ENCODE data around the gene TRIM47.
"Not testable (repeated sequence)": the region's sequence is repeated elsewhere in the genome, so short reads cannot be mapped to it uniquely, and the experiment has no call there.

The TRIM47 gene

GRCh38 chr17:75853433-75853832, 24.9 kb downstream of the TRIM47 start:
- DNase-seq (ENCODE audit: low read depth, low spot score): no peak
- H3K4me3 ChIP-seq (ENCODE audit: low read length): no peak overlapping the region

- not testable (repeated sequence) for DNase-seq (ENCODE audit: low read depth, low spot score); H3K4me3 ChIP-seq (ENCODE audit: low read length)
Observed at GRCh38 chr17:75851693-75851991, 26.7 kb downstream of the TRIM47 start.

- no peak overlapping the region for H3K4me3 ChIP-seq (ENCODE audit: low read length)
- no peak for DNase-seq (ENCODE audit: low read depth, low spot score)
Observed at GRCh38 chr17:75850928-75851692, 27.3 kb downstream of the TRIM47 start.

GRCh38 chr17:75849724-75850123, 28.7 kb downstream of the TRIM47 start:
- H3K4me3 ChIP-seq (ENCODE audit: low read length): no peak overlapping the region
- DNase-seq (ENCODE audit: low read depth, low spot score): no peak

- no peak overlapping the region for H3K4me3 ChIP-seq (ENCODE audit: low read length)
- no peak for DNase-seq (ENCODE audit: low read depth, low spot score)
Observed at GRCh38 chr17:75849279-75849646, 29.1 kb downstream of the TRIM47 start.

- DNase-seq (ENCODE audit: low read depth, low spot score): peak; percentile 59
- no peak overlapping the region for H3K4me3 ChIP-seq (ENCODE audit: low read length)
Observed at GRCh38 chr17:75848523-75849278, 29.7 kb downstream of the TRIM47 start.

GRCh38 chr17:75847614-75848522, 30.5 kb downstream of the TRIM47 start:
- DNase-seq (ENCODE audit: low read depth, low spot score): no peak
- H3K4me3 ChIP-seq (ENCODE audit: low read length): no peak overlapping the region

- no peak for DNase-seq (ENCODE audit: low read depth, low spot score)
- no peak overlapping the region for H3K4me3 ChIP-seq (ENCODE audit: low read length)
Observed at GRCh38 chr17:75846692-75847613, 31.4 kb downstream of the TRIM47 start.

- no peak overlapping the region for H3K4me3 ChIP-seq (ENCODE audit: low read length)
- no peak for DNase-seq (ENCODE audit: low read depth, low spot score)
Observed at GRCh38 chr17:75845933-75846691, 32.3 kb downstream of the TRIM47 start.

- DNase-seq (ENCODE audit: low read depth, low spot score): peak; percentile 73
- no peak overlapping the region for H3K4me3 ChIP-seq (ENCODE audit: low read length)
Observed at GRCh38 chr17:75845058-75845711, 33.2 kb downstream of the TRIM47 start.

GRCh38 chr17:75844530-75845057, 33.8 kb downstream of the TRIM47 start:
- no peak for DNase-seq (ENCODE audit: low read depth, low spot score)

GRCh38 chr17:75843577-75844529, 34.5 kb downstream of the TRIM47 start, which contains the start of gene UNC13D:
Gene UNC13D (minus strand): TSS chr17:75844404. CDS start chr17:75844337, 67 bp downstream.
- peak within 1 kb of the TSS; percentile 82 for H3K4me3 ChIP-seq (ENCODE audit: low read length)
- DNase-seq (ENCODE audit: low read depth, low spot score): peak; percentile 58

More at GRCh38 chr17:75844530-75845057, 33.8 kb downstream of the TRIM47 start:
- peak overlapping the region; percentile 82 for H3K4me3 ChIP-seq (ENCODE audit: low read length)

GRCh38 chr17:75842963-75843576, 35.3 kb downstream of the TRIM47 start:
- peak overlapping the region; percentile 82 for H3K4me3 ChIP-seq (ENCODE audit: low read length)
- no peak for DNase-seq (ENCODE audit: low read depth, low spot score)

GRCh38 chr17:75842411-75842810, 36.0 kb downstream of the TRIM47 start:
- H3K4me3 ChIP-seq (ENCODE audit: low read length): peak overlapping the region; percentile 82

GRCh38 chr17:75840799-75841164, 37.6 kb downstream of the TRIM47 start:
- H3K4me3 ChIP-seq (ENCODE audit: low read length): no peak overlapping the region
- no peak for DNase-seq (ENCODE audit: low read depth, low spot score)

More at GRCh38 chr17:75842411-75842810, 36.0 kb downstream of the TRIM47 start:
- DNase-seq (ENCODE audit: low read depth, low spot score): no peak

Data from Jurkat, Clone E6-1 (cell line).